Endothelial cell (in vitro differentiated cells): Measurements from ENCODE around the gene OCA2. TPM values are rescaled to one million over a fixed set of nuclear protein-coding genes. Genes with fewer than 3 reads are reported as not detected.

Experiments
- DNase-seq: peaks from one replicate; pipeline ENCODE4 v3.0.0; 2021; ENCODE audit warnings: low spot score
- H3K27ac Mint-ChIP-seq: one replicate; pipeline ENCODE4 v1.8.0; 2021; ENCODE audit warnings: mixed read lengths, inconsistent platforms; ENCODE audit not compliant: unreplicated experiment
- H3K27me3 Mint-ChIP-seq: one replicate; pipeline ENCODE4 v1.8.0; 2021; ENCODE audit warnings: mild to moderate bottlenecking, moderate library complexity, mixed read lengths, inconsistent platforms; ENCODE audit not compliant: unreplicated experiment
- H3K36me3 Mint-ChIP-seq: one replicate; pipeline ENCODE4 v1.8.0; 2021; ENCODE audit warnings: mild to moderate bottlenecking, low read depth, mixed read lengths, inconsistent platforms; ENCODE audit not compliant: unreplicated experiment
- H3K4me1 Mint-ChIP-seq: one replicate; pipeline ENCODE4 v1.8.0; 2021; ENCODE audit warnings: mild to moderate bottlenecking, mixed read lengths, inconsistent platforms; ENCODE audit not compliant: unreplicated experiment
- H3K4me3 Mint-ChIP-seq: one replicate; pipeline ENCODE4 v1.8.0; 2021; ENCODE audit warnings: mild to moderate bottlenecking, mixed read lengths, inconsistent platforms; ENCODE audit not compliant: unreplicated experiment
- H3K9me3 Mint-ChIP-seq: one replicate; pipeline ENCODE4 v1.8.0; 2021; ENCODE audit warnings: mixed read lengths, inconsistent platforms; ENCODE audit not compliant: unreplicated experiment
- CTCF ChIP-seq: fragments of 200-600 bp; sonication (generic); IDR thresholded peaks from one replicate; pipeline ENCODE4 v1.5.0; 2021; ENCODE audit warnings: antibody characterized with exemption; ENCODE audit not compliant: unreplicated experiment
- total RNA-seq: library from RNA; stranded (reverse); fragmentation: NEBNext Ultra II Directional; extraction: Animal tissue kit (Norgen Biotek cat#: 25700); gene quantifications from one replicate; pipeline ENCODE4 v1.2.1, GENCODE V29; 2021; ENCODE audit not compliant: unreplicated experiment

OCA2 gene
- total RNA-seq, 1 donor from 2014 or later, result not detected

GRCh38 chr15:27889258-27889657 lies 209.9 kb downstream of the OCA2 start:
- no peak for DNase-seq
- H3K4me1 Mint-ChIP-seq, result no peaks in the 10 kb centered on the region
- H3K36me3 Mint-ChIP-seq, result peaks cover 3% of the 10 kb centered on the region
- peaks cover 9% of the 10 kb centered on the region for H3K9me3 Mint-ChIP-seq
- TF ChIP-seq CTCF, result no peak
- H3K27me3 Mint-ChIP-seq, result no peaks in the 10 kb centered on the region
- no peak overlapping the region for H3K27ac Mint-ChIP-seq
- no peak overlapping the region for H3K4me3 Mint-ChIP-seq

- Mint-ChIP-seq H3K4me1 (no peaks in the 10 kb centered on the region), H3K27ac (no peak overlapping the region), H3K36me3 (no peaks in the 10 kb centered on the region), H3K27me3 (no peaks in the 10 kb centered on the region), H3K9me3 (peaks cover 4% of the 10 kb centered on the region), H3K4me3 (no peak overlapping the region)
- DNase-seq, result no peak
- TF ChIP-seq CTCF, result no peak
Measured at GRCh38 chr15:27885201-27885600, 213.9 kb downstream of the OCA2 start.

- no peak for TF ChIP-seq CTCF
- peaks cover 4% of the 10 kb centered on the region for H3K9me3 Mint-ChIP-seq
Measured at GRCh38 chr15:27884726-27885125, 214.4 kb downstream of the OCA2 start.

GRCh38 chr15:27878841-27879240 lies 220.3 kb downstream of the OCA2 start:
- Mint-ChIP-seq H3K27me3 (no peaks in the 10 kb centered on the region), H3K4me1 (no peaks in the 10 kb centered on the region), H3K36me3 (no peaks in the 10 kb centered on the region), H3K9me3 (no peaks in the 10 kb centered on the region), H3K27ac (no peak overlapping the region), H3K4me3 (no peak overlapping the region)
- no peak for TF ChIP-seq CTCF
- no peak for DNase-seq

More at GRCh38 chr15:27884726-27885125, 214.4 kb downstream of the OCA2 start:
- Mint-ChIP-seq H3K4me3 (no peak overlapping the region), H3K27me3 (no peaks in the 10 kb centered on the region), H3K4me1 (no peaks in the 10 kb centered on the region), H3K27ac (no peak overlapping the region), H3K36me3 (no peaks in the 10 kb centered on the region)
- no peak for DNase-seq

- H3K4me1 Mint-ChIP-seq, result no peaks in the 10 kb centered on the region
- H3K36me3 Mint-ChIP-seq, result no peaks in the 10 kb centered on the region
- H3K27me3 Mint-ChIP-seq, result no peaks in the 10 kb centered on the region
- no peak overlapping the region for H3K4me3 Mint-ChIP-seq
- no peak overlapping the region for H3K27ac Mint-ChIP-seq
- TF ChIP-seq CTCF, result no peak
- no peak for DNase-seq
- H3K9me3 Mint-ChIP-seq, result no peaks in the 10 kb centered on the region
Measured at GRCh38 chr15:27873828-27874227, 225.3 kb downstream of the OCA2 start.
